ENCODE data around the gene IFIT2.

DNA sequence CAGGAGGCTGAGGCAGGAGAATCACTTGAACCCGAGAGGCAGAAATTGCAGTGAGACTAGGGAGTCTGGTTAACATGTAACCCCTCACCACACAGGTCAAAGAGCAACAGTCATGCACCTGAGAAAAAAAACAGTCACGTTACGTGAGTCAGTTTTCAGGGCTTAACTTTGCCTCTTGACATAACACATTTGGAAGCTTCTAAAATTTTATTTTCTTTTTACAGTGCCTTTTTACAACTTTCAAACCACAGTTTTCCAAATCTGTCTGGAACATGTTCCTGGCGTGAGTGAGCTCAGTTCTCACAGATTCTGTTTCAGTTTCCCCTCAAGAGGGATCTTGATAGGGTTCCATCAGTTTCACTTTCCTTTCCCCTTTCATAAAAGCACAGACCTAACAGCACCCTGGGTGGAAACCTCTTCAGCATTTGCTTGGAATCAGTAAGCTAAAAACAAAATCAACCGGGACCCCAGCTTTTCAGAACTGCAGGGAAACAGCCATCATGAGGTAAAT is 30.3 kb downstream of the IFIT2 start:
- TF ChIP-seq CTCF (conservative IDR thresholded peaks at IDR 0.05; ENCODE audit: low read length): no peak
- TF ChIP-seq EZH2phosphoT487 (IDR thresholded peaks at IDR 0.05; ENCODE audit: borderline replicate concordance, low read depth, low read length): no peak

All from OCI-LY7 (cell line).